ENCODE measurements around the gene KLRK1.
"Not testable (repeated sequence)": the region's sequence is repeated elsewhere in the genome, so short reads cannot be mapped to it uniquely, and the experiment has no call there.

- not testable (repeated sequence) for TF ChIP-seq POLR2AphosphoS5, POLR2A, CTCF (IDR thresholded peaks at IDR 0.05)
These were observed 32.3 kb upstream of the KLRK1 start for GRCh38 chr12:10422159-10422558.

All from breast epithelium (tissue), 3 donors.